ENCODE measurements around the gene NWD2. TPM values are rescaled to one million over a fixed set of nuclear protein-coding genes. Genes with fewer than 3 reads are reported as not detected.
A peak's percentile ranks its signal among the peaks of the same experiment; 100 is the strongest.

Gene NWD2
- total and polyA plus RNA-seq, 7 donors: 0.01 to 0.03 TPM; not detected in 5

DNA sequence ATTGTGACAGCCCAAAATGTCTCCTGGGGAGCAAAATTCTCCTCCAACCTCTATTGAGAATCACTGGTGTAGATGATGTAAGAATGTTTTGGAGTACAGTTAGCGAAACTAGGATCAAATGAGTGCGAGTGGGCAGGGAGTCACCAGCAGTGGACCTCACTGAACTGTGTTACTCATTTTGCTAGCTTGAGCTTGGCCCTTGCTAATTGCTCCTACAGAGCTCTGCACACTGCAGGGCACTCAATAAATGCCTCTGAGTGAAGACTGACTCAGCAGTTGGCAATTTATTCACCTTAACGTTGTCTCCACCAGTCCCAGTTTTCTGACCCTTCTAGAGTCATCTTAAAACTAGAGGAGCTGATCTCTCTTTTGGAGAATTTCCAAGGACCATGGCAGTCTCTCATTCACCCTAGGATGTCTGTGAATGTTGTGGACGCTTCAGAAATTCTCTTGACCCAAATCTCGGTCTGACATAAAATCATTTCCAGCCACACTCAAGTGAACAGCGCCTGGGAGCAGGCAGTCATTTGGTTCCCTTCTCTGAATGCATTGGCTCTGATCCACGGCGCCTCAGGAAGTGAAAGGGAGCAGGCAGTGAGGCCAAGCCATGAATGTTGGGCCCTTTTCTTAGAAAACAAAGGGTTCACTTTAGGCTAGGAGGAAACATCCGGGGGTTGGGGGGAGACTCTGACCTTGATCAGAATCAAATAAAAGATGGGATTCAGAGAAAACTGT, 148.1 kb downstream of the NWD2 start:
- ATAC-seq (no peak), DNase-seq (peak in 1 of 2 donors; percentile 22)
- no peak overlapping the region for H3K4me3 ChIP-seq
- H3K9me3 ChIP-seq: no peaks in the 10 kb centered on the region
- 46 to 50% (median 49%) methylated on average over 9 of the region's 9 CpGs for WGBS, 3 donors
- H3K27me3 ChIP-seq (ENCODE audit: insufficient read depth in 3 of 3, low read length in 2 of 3): no peaks in the 10 kb centered on the region
- TF ChIP-seq, protein P1, sequence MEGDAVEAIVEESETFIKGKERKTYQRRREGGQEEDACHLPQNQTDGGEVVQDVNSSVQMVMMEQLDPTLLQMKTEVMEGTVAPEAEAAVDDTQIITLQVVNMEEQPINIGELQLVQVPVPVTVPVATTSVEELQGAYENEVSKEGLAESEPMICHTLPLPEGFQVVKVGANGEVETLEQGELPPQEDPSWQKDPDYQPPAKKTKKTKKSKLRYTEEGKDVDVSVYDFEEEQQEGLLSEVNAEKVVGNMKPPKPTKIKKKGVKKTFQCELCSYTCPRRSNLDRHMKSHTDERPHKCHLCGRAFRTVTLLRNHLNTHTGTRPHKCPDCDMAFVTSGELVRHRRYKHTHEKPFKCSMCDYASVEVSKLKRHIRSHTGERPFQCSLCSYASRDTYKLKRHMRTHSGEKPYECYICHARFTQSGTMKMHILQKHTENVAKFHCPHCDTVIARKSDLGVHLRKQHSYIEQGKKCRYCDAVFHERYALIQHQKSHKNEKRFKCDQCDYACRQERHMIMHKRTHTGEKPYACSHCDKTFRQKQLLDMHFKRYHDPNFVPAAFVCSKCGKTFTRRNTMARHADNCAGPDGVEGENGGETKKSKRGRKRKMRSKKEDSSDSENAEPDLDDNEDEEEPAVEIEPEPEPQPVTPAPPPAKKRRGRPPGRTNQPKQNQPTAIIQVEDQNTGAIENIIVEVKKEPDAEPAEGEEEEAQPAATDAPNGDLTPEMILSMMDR (IDR thresholded peaks at IDR 0.05): no peak
- no peak overlapping the region for H3K27ac ChIP-seq
- no peaks in the 10 kb centered on the region for H3K4me1 ChIP-seq
- no peaks in the 10 kb centered on the region for H3K36me3 ChIP-seq (ENCODE audit: insufficient read depth in 1 of 2, low read depth in 1 of 2)
- intact Hi-C loops (cut with DNase I): loop anchor here in 1 of 2 donors (10.0 kb wide), 1 partner anchor 1038 kb away; no protein-coding TSS in a partner anchor

DNA sequence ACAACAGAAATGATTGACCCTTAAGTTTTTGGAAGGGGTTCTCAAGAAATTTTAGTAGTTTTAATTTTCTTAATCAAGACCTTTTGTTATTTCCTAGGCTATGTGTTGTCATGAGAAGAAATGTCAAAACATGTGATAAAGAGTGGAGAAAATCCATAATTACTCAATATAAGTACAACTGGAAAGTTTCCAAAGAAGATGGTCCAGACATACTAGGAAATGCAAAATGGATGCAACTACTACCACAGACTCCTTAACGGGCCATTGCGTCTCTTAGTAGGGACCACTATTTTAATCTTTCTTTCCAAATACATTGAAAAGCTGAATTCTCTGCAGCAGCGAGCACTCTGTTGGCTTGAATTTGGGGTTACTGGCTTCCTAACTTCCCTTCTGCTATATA, 148.8 kb downstream of the NWD2 start:
- Histone ChIP-seq H3K4me3 (no peak overlapping the region), H3K27ac (no peak overlapping the region), H3K36me3 (ENCODE audit: insufficient read depth in 1 of 2, low read depth in 1 of 2) (no peaks in the 10 kb centered on the region), H3K9me3 (no peaks in the 10 kb centered on the region), H3K27me3 (ENCODE audit: insufficient read depth in 3 of 3, low read length in 2 of 3) (no peaks in the 10 kb centered on the region), H3K4me1 (no peaks in the 10 kb centered on the region)
- WGBS, 3 donors: 74 to 93% (median 86%) methylated on average over 3 of the region's 3 CpGs
- TF ChIP-seq, protein P1 (IDR thresholded peaks at IDR 0.05): no peak
- DNase-seq (no peak), ATAC-seq (no peak)
- intact Hi-C loops (cut with DNase I): loop anchor here in 1 of 2 donors (10.0 kb wide), 1 partner anchor 1039 kb away; no protein-coding TSS in a partner anchor

DNA sequence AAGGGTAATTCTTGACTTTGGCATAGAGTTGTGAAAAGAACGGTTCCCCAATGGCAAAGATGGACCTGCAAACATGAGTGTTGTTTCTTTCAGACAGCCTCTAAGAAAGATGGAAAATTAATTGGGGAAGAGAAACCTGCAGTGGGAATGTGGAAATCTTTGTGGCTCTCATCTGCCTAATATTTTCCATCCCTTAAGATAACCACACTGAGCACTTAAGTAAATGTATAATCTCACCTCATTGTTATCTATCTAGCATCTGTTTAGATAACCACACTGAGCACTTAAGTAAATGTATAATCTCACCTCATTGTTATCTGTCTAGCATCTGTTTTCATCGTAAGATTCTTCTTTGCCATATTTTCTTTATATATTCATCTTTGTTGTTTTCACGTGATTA, 149.3 kb downstream of the NWD2 start:
- ATAC-seq (no peak), DNase-seq (no peak)
- H3K27me3 ChIP-seq (ENCODE audit: insufficient read depth in 3 of 3, low read length in 2 of 3): no peaks in the 10 kb centered on the region
- H3K4me1 ChIP-seq: no peaks in the 10 kb centered on the region
- no peaks in the 10 kb centered on the region for H3K9me3 ChIP-seq
- WGBS, 3 donors: 82 to 87% (median 85%) methylated on average over 3 of the region's 3 CpGs
- TF ChIP-seq, protein P1 (IDR thresholded peaks at IDR 0.05): no peak
- intact Hi-C loops (cut with DNase I): loop anchor here in 1 of 2 donors (10.0 kb wide), 1 partner anchor 1039 kb away; no protein-coding TSS in a partner anchor
- H3K27ac ChIP-seq: no peak overlapping the region
- no peaks in the 10 kb centered on the region for H3K36me3 ChIP-seq (ENCODE audit: insufficient read depth in 1 of 2, low read depth in 1 of 2)
- H3K4me3 ChIP-seq: no peak overlapping the region

DNA sequence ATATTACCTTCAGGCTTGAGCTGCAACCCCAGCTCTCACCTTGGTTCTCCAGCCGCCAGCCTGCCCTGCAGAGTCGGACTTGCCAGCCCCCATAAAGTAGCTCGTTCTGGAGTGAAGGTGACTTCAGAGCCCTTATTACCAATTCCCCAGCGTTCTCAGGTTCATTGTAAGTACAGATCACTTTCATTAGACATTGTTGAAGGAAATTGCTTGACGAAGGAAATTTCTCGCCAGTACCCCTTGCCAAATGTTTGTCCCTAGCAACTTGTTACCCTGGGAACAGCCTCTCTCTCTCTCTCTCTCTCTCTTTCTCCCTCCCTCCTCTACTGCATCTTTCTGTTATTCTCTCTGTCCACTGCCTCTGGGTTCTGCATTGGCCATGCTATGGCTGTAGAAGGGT, 153.0 kb downstream of the NWD2 start:
- TF ChIP-seq, protein P1 (IDR thresholded peaks at IDR 0.05): no peak
- 72 to 86% (median 83%) methylated on average over 6 of the region's 6 CpGs for WGBS, 3 donors
- Histone ChIP-seq H3K4me1 (no peaks in the 10 kb centered on the region), H3K27me3 (ENCODE audit: insufficient read depth in 3 of 3, low read length in 2 of 3) (no peaks in the 10 kb centered on the region), H3K9me3 (no peaks in the 10 kb centered on the region), H3K4me3 (no peak overlapping the region), H3K36me3 (ENCODE audit: insufficient read depth in 1 of 2, low read depth in 1 of 2) (no peaks in the 10 kb centered on the region), H3K27ac (no peak overlapping the region)
- DNase-seq (no peak), ATAC-seq (no peak)
- intact Hi-C loops (cut with DNase I): loop anchor here in 1 of 2 donors (10.0 kb wide), 1 partner anchor 1043 kb away; no protein-coding TSS in a partner anchor

Data from psoas muscle (tissue), 8 donors.